ENCODE results near the gene SPRED1. TPM values are rescaled to one million over a fixed set of nuclear protein-coding genes. Genes with fewer than 3 reads are reported as not detected.

The SPRED1 gene
- total and polyA plus RNA-seq, 2 donors (not counting 1 experiment from before 2014, with no cell fraction given): 0.09 to 2.1 TPM

- Histone ChIP-seq H3K27ac (ENCODE audit: low read length in 2 of 2) (no peak overlapping the region), H3K4me2 (replicated peaks; ENCODE audit: low read depth, low read length, poor library complexity, severe bottlenecking) (no peak overlapping the region), H4K20me1 (ENCODE audit: control insufficient read depth, insufficient read depth, low read length, poor library complexity, severe bottlenecking) (no peaks in the 10 kb centered on the region), H3K36me3 (replicated peaks in 1 of 2; ENCODE audit: control extremely low read depth in 1 of 2, control insufficient read depth in 1 of 2, extremely low read depth in 1 of 2, insufficient read depth in 2 of 2, low read length in 1 of 2) (no peaks in the 10 kb centered on the region), H3K9ac (ENCODE audit: low read length) (no peak overlapping the region), H3K4me3 (ENCODE audit: control extremely low read depth in 1 of 5, extremely low read depth in 1 of 5, insufficient read depth in 1 of 5, low read depth in 2 of 5, low read length in 4 of 5) (no peak overlapping the region), H2AFZ (ENCODE audit: insufficient read depth, low read depth, low read length, poor library complexity, severe bottlenecking) (no peak overlapping the region), H3K9me3 (ENCODE audit: control extremely low read depth in 1 of 3, control insufficient read depth in 2 of 3, insufficient read depth in 1 of 3, low read length in 2 of 3) (no peaks in the 10 kb centered on the region), H3K79me2 (ENCODE audit: control insufficient read depth, insufficient read depth, low read length) (no peaks in the 10 kb centered on the region), H3K27me3 (replicated peaks in 1 of 4; ENCODE audit: control extremely low read depth in 1 of 4, control insufficient read depth in 3 of 4, insufficient read depth in 4 of 4, low read length in 3 of 4) (no peaks in the 10 kb centered on the region), H3K4me1 (ENCODE audit: control insufficient read depth in 2 of 2, insufficient read depth in 2 of 2, low read length in 2 of 2) (no peaks in the 10 kb centered on the region)
- TF ChIP-seq EZH2 (IDR thresholded peaks at IDR 0.05; ENCODE audit: borderline replicate concordance, insufficient read depth, low read depth, low read length, poor library complexity, severe bottlenecking): no peak
- TF ChIP-seq, protein P1, sequence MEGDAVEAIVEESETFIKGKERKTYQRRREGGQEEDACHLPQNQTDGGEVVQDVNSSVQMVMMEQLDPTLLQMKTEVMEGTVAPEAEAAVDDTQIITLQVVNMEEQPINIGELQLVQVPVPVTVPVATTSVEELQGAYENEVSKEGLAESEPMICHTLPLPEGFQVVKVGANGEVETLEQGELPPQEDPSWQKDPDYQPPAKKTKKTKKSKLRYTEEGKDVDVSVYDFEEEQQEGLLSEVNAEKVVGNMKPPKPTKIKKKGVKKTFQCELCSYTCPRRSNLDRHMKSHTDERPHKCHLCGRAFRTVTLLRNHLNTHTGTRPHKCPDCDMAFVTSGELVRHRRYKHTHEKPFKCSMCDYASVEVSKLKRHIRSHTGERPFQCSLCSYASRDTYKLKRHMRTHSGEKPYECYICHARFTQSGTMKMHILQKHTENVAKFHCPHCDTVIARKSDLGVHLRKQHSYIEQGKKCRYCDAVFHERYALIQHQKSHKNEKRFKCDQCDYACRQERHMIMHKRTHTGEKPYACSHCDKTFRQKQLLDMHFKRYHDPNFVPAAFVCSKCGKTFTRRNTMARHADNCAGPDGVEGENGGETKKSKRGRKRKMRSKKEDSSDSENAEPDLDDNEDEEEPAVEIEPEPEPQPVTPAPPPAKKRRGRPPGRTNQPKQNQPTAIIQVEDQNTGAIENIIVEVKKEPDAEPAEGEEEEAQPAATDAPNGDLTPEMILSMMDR (IDR thresholded peaks at IDR 0.05): no peak
- ChIA-PET POLR2A (no interaction called here), CTCF (no interaction called here)
- DNase-seq (no peak), ATAC-seq (ENCODE audit: low read depth) (no peak)
- Mint-ChIP-seq H3K9me3 (ENCODE audit: insufficient read depth) (no peaks in the 10 kb centered on the region), H3K27ac (no peak overlapping the region), H3K27me3 (peaks cover 28% of the 10 kb centered on the region), H3K4me3 (no peak overlapping the region), H3K4me1 (no peaks in the 10 kb centered on the region)
- WGBS (ENCODE audit: insufficient coverage): no CpG with 5 or more reads among the region's 3 CpGs
- intact Hi-C loops (cut with micrococcal nuclease): no loop called here
These were observed 46.9 kb upstream of the SPRED1 start for GRCh38 chr15:38205526-38206272.

DNA sequence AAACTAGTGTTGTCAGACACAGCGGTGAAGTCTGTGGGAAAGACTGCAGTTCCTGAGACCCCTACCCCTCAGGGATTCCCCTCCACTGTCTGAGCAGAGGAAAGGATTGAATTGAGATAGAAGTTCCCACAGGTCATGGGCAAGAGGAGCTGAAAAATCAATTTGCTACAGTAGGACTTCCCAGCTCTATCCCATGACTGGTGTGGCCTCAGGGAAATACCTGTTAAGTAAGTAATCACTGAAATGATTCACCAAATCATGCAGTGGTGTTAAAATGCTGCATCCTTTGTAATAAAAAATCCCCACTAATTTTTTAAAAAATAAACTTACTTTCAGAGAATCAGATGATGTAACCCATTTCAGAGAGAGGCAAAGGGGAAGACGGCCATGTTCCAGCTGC lies 45.0 kb upstream of the SPRED1 start:
- no peak overlapping the region for H3K27ac ChIP-seq (ENCODE audit: low read length in 2 of 2)
- no peaks in the 10 kb centered on the region for H3K36me3 ChIP-seq (replicated peaks in 1 of 2; ENCODE audit: control extremely low read depth in 1 of 2, control insufficient read depth in 1 of 2, extremely low read depth in 1 of 2, insufficient read depth in 2 of 2, low read length in 1 of 2)
- H2AFZ ChIP-seq (ENCODE audit: insufficient read depth, low read depth, low read length, poor library complexity, severe bottlenecking): no peak overlapping the region
- DNase-seq: no peak
- peaks cover 24% of the 10 kb centered on the region for H3K27me3 Mint-ChIP-seq
- no peaks in the 10 kb centered on the region for H3K79me2 ChIP-seq (ENCODE audit: control insufficient read depth, insufficient read depth, low read length)
- no peaks in the 10 kb centered on the region for H3K4me1 ChIP-seq (ENCODE audit: control insufficient read depth in 2 of 2, insufficient read depth in 2 of 2, low read length in 2 of 2)
- H3K4me3 ChIP-seq (ENCODE audit: control extremely low read depth in 1 of 5, extremely low read depth in 1 of 5, insufficient read depth in 1 of 5, low read depth in 2 of 5, low read length in 4 of 5): no peak overlapping the region
- CTCF ChIA-PET: interaction anchor here (1.0 kb wide), 1 partner anchor 9 kb away, joined by 3 read pairs; no protein-coding TSS in a partner anchor
- no peaks in the 10 kb centered on the region for H3K4me1 Mint-ChIP-seq
- 71% methylated on average over 1 of the region's 2 CpGs for WGBS (ENCODE audit: insufficient coverage)
- POLR2A ChIA-PET: no interaction called here
- H3K9me3 Mint-ChIP-seq (ENCODE audit: insufficient read depth): no peaks in the 10 kb centered on the region
- no peak overlapping the region for H3K27ac Mint-ChIP-seq
- no peaks in the 10 kb centered on the region for H4K20me1 ChIP-seq (ENCODE audit: control insufficient read depth, insufficient read depth, low read length, poor library complexity, severe bottlenecking)
- no peak for ATAC-seq (ENCODE audit: low read depth)
- no peak overlapping the region for H3K4me2 ChIP-seq (replicated peaks; ENCODE audit: low read depth, low read length, poor library complexity, severe bottlenecking)
- peaks cover 0 to 2% (median 0%) of the 10 kb centered on the region in 4 experiments for H3K27me3 ChIP-seq (replicated peaks in 1 of 4; ENCODE audit: control extremely low read depth in 1 of 4, control insufficient read depth in 3 of 4, insufficient read depth in 4 of 4, low read length in 3 of 4)
- H3K4me3 Mint-ChIP-seq: no peak overlapping the region
- intact Hi-C loops (cut with micrococcal nuclease): no loop called here
- no peak for TF ChIP-seq EZH2 (IDR thresholded peaks at IDR 0.05; ENCODE audit: borderline replicate concordance, insufficient read depth, low read depth, low read length, poor library complexity, severe bottlenecking)
- TF ChIP-seq, protein P1 (IDR thresholded peaks at IDR 0.05): no peak
- H3K9ac ChIP-seq (ENCODE audit: low read length): no peak overlapping the region
- no peaks in the 10 kb centered on the region for H3K9me3 ChIP-seq (ENCODE audit: control extremely low read depth in 1 of 3, control insufficient read depth in 2 of 3, insufficient read depth in 1 of 3, low read length in 2 of 3)
